Dendritic cell treated with granulocyte-macrophage colony-stimulating factor and Interleukin-4, amounts not matched to agents 40 ng/mL and 50 ng/mL, for 4 days (primary cell): ENCODE measurements around the gene GTF2B.
"Not testable (repeated sequence)": the region's sequence is repeated elsewhere in the genome, so short reads cannot be mapped to it uniquely, and the experiment has no call there.

ENCODE experiments used
- H3K27ac Mint-ChIP-seq: one replicate; pipeline ENCODE4 v1.8.0; 2022; ENCODE audit warnings: mild to moderate bottlenecking, mixed read lengths
- H3K27me3 Mint-ChIP-seq: one replicate; pipeline ENCODE4 v1.8.0; 2022; ENCODE audit warnings: mild to moderate bottlenecking, mixed read lengths
- H3K36me3 Mint-ChIP-seq: one replicate; pipeline ENCODE4 v1.8.0; 2022; ENCODE audit warnings: low read depth, mixed read lengths
- H3K4me1 Mint-ChIP-seq: one replicate; pipeline ENCODE4 v1.8.0; 2022; ENCODE audit warnings: low read depth, mixed read lengths
- H3K4me3 Mint-ChIP-seq: one replicate; pipeline ENCODE4 v1.8.0; 2022; ENCODE audit warnings: mild to moderate bottlenecking, moderate library complexity, mixed read lengths
- H3K9me3 Mint-ChIP-seq: one replicate; pipeline ENCODE4 v1.8.0; 2022; ENCODE audit warnings: mixed read lengths
- intact Hi-C: fragments of 100-400 bp; cut with micrococcal nuclease; formaldehyde crosslinking; loops from one replicate; pipeline ENCODE4 v1.15.0; 2022

Gene GTF2B, protein sequence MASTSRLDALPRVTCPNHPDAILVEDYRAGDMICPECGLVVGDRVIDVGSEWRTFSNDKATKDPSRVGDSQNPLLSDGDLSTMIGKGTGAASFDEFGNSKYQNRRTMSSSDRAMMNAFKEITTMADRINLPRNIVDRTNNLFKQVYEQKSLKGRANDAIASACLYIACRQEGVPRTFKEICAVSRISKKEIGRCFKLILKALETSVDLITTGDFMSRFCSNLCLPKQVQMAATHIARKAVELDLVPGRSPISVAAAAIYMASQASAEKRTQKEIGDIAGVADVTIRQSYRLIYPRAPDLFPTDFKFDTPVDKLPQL

DNA sequence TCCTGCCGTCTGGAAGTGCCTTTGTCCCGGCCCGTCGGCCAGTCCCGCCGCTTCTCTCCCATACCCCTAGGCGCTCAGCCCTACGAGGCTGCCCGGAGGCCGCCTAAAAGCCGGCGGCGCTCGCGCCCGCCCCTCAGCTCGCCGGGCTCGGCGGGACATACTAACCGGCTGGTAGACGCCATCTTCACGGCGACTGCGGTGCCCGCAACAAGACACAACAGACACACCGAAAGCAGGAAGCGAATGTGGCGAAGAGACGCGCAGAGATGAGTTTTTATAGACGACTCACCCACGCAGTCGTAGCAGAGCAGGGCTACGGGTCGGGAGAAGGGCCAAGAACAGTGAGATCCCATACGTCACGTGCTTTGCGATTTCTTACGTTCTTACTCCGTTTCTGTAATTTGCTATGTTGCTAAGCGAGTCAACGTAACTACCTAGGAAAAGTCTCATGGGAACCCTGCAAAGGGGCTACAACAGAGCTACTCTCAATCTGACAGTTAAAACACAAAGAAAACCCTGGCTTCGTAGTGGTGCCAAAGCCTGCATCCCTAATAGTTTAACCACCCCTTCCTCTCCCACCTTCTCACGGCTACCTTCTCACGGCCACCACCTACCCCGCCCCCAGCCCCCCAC lies at the start of gene GTF2B:
Gene GTF2B, minus strand, starts transcription at position 250 of the 633 bp plus-strand sequence. Its CDS starts 68 bp downstream, at position 182.
- no peaks in the 10 kb centered on the region for H3K27me3 Mint-ChIP-seq
- H3K9me3 Mint-ChIP-seq = no peaks in the 10 kb centered on the region
- H3K4me3 Mint-ChIP-seq = peak within 1 kb of the TSS; percentile 83
- H3K4me1 Mint-ChIP-seq = peaks cover 26% of the 10 kb centered on the region
- peaks cover 34% of the 10 kb centered on the region for H3K36me3 Mint-ChIP-seq
- peak within 1 kb of the TSS; percentile 86 for H3K27ac Mint-ChIP-seq
- intact Hi-C loops = no loop called here

DNA sequence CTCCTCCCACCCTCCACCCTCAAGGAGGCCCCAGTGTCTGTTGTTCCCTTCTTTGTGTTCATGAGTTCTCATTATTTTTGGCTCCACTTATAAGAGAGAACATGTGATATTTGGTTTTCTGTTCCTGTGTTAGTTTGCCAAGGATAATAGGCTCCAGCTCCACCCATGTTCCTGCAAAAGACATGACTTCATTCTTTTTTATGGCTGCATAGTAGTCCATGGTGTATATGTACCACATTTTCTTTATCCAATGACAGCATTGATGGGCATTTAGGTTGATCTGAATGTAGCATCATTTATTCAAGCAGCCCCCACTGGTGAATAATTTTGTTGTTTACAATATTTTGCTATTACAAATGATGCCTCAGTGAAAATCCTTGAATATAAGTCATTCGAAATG lies 47.2 kb upstream of the GTF2B start:
- H3K27me3 Mint-ChIP-seq, H3K27ac Mint-ChIP-seq, H3K4me1 Mint-ChIP-seq, H3K4me3 Mint-ChIP-seq, H3K9me3 Mint-ChIP-seq, intact Hi-C loops: not testable (repeated sequence)
- peaks cover 92% of the 10 kb centered on the region for H3K36me3 Mint-ChIP-seq

DNA sequence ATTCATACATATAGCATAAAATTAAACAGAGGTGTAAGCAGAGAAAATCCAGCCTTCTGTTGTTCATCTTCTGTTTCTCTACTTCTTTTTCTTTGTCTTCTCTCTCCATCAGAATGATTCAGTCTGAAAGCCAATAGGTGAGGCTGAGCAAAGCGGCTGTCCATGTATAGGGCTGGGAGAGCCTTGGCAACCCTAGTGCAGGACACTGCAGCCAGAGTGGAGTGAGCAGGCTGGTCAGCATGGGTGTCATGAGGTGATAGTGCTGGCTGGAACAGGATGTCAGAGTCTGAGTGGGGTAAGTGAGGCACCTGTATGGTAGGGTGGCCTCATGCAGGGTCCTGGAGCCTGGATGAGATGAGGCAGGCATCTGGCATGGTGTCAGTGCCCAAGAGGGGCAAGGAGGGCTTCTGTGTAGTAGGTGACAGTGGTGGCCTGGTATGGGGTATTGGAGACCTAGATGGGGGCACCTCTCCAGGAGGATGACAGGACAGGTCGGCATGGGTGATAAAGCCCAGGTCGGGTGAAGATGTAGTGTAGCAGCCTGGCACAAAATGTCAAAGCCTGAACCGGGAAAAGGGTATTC lies 45.5 kb upstream of the GTF2B start:
- Mint-ChIP-seq H3K36me3 (peaks cover 92% of the 10 kb centered on the region), H3K4me3 (no peak overlapping the region), H3K9me3 (no peaks in the 10 kb centered on the region), H3K4me1 (no peaks in the 10 kb centered on the region), H3K27ac (no peak overlapping the region), H3K27me3 (no peaks in the 10 kb centered on the region)
- intact Hi-C loops = no loop called here

DNA sequence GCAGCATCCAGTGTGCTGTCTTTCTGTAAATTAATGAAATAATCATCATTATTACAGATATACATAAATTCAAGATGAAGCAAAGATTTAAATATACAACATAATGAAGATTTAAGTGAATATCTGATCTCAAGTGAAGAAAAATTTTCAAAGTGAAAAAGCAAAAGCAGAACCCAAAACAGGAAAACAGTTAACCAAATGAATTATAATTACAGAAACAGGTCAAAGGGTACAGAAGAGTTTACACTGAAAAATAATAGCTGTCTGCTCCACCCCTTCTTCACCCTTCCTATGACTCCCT lies 44.8 kb upstream of the GTF2B start:
- Mint-ChIP-seq H3K4me3 (no peak overlapping the region), H3K36me3 (peaks cover 92% of the 10 kb centered on the region), H3K27me3 (no peaks in the 10 kb centered on the region), H3K9me3 (no peaks in the 10 kb centered on the region), H3K27ac (no peak overlapping the region), H3K4me1 (no peaks in the 10 kb centered on the region)
- intact Hi-C loops = no loop called here

DNA sequence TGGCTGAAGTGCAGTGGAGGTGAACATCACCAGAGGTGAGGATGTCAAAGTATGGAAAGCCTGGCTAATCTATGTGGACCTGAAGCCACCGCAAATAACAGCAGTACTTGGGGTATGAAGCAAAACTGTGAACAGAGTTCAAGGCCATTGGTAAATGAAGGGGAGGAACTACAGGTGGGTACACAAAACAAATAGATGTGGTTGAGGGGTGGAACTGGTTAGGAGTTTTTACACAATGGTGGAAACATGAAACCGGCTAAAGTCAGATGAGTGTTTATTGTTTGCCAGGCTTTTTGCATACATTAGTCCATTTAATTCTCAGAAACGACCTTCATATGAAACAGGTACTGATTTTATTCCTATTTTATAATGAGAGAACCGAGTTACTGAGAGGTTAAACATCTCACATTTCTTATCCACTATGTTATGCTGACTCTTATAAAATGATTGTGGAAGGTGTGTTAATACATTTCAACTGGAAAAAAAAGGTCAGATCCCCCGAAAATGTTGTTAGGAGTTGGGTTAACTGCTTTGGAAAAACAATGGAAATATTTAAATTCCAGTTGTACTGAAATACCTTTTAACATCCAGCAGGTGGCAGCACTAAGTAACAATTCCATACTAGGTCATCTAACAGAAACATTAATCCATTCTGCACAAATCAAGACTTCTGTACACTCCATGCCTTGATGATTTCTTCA lies 44.3 kb upstream of the GTF2B start:
- intact Hi-C loops = no loop called here
- H3K27ac Mint-ChIP-seq = no peak overlapping the region
- H3K27me3 Mint-ChIP-seq = no peaks in the 10 kb centered on the region
- H3K4me3 Mint-ChIP-seq = no peak overlapping the region
- H3K36me3 Mint-ChIP-seq = peaks cover 92% of the 10 kb centered on the region
- H3K9me3 Mint-ChIP-seq = no peaks in the 10 kb centered on the region
- H3K4me1 Mint-ChIP-seq = no peaks in the 10 kb centered on the region

- H3K4me1 Mint-ChIP-seq, H3K9me3 Mint-ChIP-seq, H3K4me3 Mint-ChIP-seq, H3K27ac Mint-ChIP-seq, H3K27me3 Mint-ChIP-seq, intact Hi-C loops: not testable (repeated sequence)
- peaks cover 96% of the 10 kb centered on the region for H3K36me3 Mint-ChIP-seq
These were observed 38.8 kb upstream of the GTF2B start for GRCh38 chr1:88930176-88930575.

- intact Hi-C loops = no loop called here
- Mint-ChIP-seq H3K27me3 (no peaks in the 10 kb centered on the region), H3K36me3 (peaks cover 96% of the 10 kb centered on the region)
These were observed 31.9 kb upstream of the GTF2B start for GRCh38 chr1:88923224-88923623.

DNA sequence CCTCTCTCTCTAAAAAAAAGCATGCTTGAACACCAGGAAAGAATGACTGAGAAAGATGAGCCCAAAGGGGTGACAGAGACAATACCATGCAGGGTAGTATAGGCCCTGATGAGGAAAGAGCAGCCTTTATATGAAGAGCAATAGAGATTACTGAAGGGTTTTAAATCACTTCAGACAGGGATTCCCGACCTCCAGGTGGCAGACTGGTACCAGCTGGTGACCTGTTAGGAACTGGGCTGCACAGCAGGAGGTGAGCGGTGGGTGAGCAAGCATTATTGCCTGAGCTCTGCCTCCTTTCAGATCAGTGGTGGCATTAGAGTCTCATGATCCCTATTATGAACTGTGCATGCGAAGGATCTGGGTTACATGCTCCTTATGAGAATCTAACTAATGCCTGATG lies 30.8 kb upstream of the GTF2B start:
- Mint-ChIP-seq H3K9me3 (peaks cover 47% of the 10 kb centered on the region), H3K27me3 (no peaks in the 10 kb centered on the region), H3K36me3 (peaks cover 92% of the 10 kb centered on the region), H3K27ac (no peak overlapping the region), H3K4me3 (no peak overlapping the region), H3K4me1 (no peaks in the 10 kb centered on the region)
- intact Hi-C loops = no loop called here

More at GRCh38 chr1:88923224-88923623, 31.9 kb upstream of the GTF2B start:
- no peak overlapping the region for H3K4me3 Mint-ChIP-seq
- peaks cover 37% of the 10 kb centered on the region for H3K9me3 Mint-ChIP-seq
- H3K27ac Mint-ChIP-seq = no peak overlapping the region
- H3K4me1 Mint-ChIP-seq = no peaks in the 10 kb centered on the region

GRCh38 chr1:88920845-88921244 lies 29.5 kb upstream of the GTF2B start:
- intact Hi-C loops = no loop called here
- H3K9me3 Mint-ChIP-seq = peaks cover 60% of the 10 kb centered on the region
- no peaks in the 10 kb centered on the region for H3K4me1 Mint-ChIP-seq
- no peak overlapping the region for H3K27ac Mint-ChIP-seq
- no peak overlapping the region for H3K4me3 Mint-ChIP-seq
- no peaks in the 10 kb centered on the region for H3K27me3 Mint-ChIP-seq
- H3K36me3 Mint-ChIP-seq = peaks cover 87% of the 10 kb centered on the region

- intact Hi-C loops = no loop called here
- Mint-ChIP-seq H3K27me3 (no peaks in the 10 kb centered on the region), H3K4me1 (no peaks in the 10 kb centered on the region), H3K9me3 (peaks cover 56% of the 10 kb centered on the region), H3K4me3 (no peak overlapping the region), H3K36me3 (peaks cover 53% of the 10 kb centered on the region), H3K27ac (no peak overlapping the region)
These were observed 26.1 kb upstream of the GTF2B start for GRCh38 chr1:88917321-88918025.

- H3K27ac Mint-ChIP-seq = no peak overlapping the region
- peaks cover 56% of the 10 kb centered on the region for H3K9me3 Mint-ChIP-seq
- no peak overlapping the region for H3K4me3 Mint-ChIP-seq
- H3K36me3 Mint-ChIP-seq = peaks cover 47% of the 10 kb centered on the region
- H3K4me1 Mint-ChIP-seq = no peaks in the 10 kb centered on the region
- intact Hi-C loops = no loop called here
- H3K27me3 Mint-ChIP-seq = no peaks in the 10 kb centered on the region
These were observed 25.5 kb upstream of the GTF2B start for GRCh38 chr1:88916883-88917282.

- H3K4me3 Mint-ChIP-seq, H3K27me3 Mint-ChIP-seq, H3K27ac Mint-ChIP-seq, H3K4me1 Mint-ChIP-seq, intact Hi-C loops, H3K36me3 Mint-ChIP-seq: not testable (repeated sequence)
- peaks cover 23% of the 10 kb centered on the region for H3K9me3 Mint-ChIP-seq
These were observed 20.4 kb upstream of the GTF2B start for GRCh38 chr1:88911800-88912199.

- Mint-ChIP-seq H3K27ac (no peak overlapping the region), H3K4me1 (no peaks in the 10 kb centered on the region), H3K36me3 (no peaks in the 10 kb centered on the region), H3K9me3 (peaks cover 17% of the 10 kb centered on the region), H3K4me3 (no peak overlapping the region), H3K27me3 (no peaks in the 10 kb centered on the region)
- intact Hi-C loops = no loop called here
These were observed 19.8 kb upstream of the GTF2B start for GRCh38 chr1:88911161-88911560.

DNA sequence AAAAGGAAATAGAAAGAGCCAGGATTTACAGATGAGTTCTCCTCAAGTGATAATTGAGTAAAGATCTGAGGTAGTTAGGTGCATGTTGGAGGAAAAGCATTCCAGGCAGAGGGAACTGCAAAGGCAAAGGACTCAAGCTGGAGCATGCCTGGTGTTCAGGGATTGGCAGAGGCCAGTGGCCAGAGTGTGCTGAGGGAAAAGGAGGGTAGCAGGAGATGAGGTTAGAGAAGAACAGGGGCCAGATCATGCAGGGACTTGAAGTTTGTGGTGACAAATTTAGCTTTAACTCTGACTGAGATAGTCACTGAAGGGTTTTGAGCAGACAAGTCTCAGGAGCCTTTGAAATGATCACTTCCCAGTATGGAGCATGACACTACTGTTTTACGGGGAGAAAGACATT lies 19.0 kb upstream of the GTF2B start:
- no peaks in the 10 kb centered on the region for H3K4me1 Mint-ChIP-seq
- no peak overlapping the region for H3K4me3 Mint-ChIP-seq
- no peaks in the 10 kb centered on the region for H3K27me3 Mint-ChIP-seq
- intact Hi-C loops = no loop called here
- H3K9me3 Mint-ChIP-seq = peaks cover 9% of the 10 kb centered on the region
- H3K36me3 Mint-ChIP-seq = no peaks in the 10 kb centered on the region
- no peak overlapping the region for H3K27ac Mint-ChIP-seq
